GM11168 (cell line): ENCODE measurements around the gene G6PC1.

Experiments
- in situ Hi-C: fragments of 300-500 bp; cut with MboI; formaldehyde crosslinking; loops from one replicate; pipeline ENCODE4 v1.12.0; 2022; ENCODE audit warnings: low sequenced_read_pairs; ENCODE audit not compliant: unreplicated experiment

The G6PC1 gene

GRCh38 chr17:42929497-42929844 is 28.9 kb downstream of the G6PC1 start:
- in situ Hi-C loops, result no loop called here

DNA sequence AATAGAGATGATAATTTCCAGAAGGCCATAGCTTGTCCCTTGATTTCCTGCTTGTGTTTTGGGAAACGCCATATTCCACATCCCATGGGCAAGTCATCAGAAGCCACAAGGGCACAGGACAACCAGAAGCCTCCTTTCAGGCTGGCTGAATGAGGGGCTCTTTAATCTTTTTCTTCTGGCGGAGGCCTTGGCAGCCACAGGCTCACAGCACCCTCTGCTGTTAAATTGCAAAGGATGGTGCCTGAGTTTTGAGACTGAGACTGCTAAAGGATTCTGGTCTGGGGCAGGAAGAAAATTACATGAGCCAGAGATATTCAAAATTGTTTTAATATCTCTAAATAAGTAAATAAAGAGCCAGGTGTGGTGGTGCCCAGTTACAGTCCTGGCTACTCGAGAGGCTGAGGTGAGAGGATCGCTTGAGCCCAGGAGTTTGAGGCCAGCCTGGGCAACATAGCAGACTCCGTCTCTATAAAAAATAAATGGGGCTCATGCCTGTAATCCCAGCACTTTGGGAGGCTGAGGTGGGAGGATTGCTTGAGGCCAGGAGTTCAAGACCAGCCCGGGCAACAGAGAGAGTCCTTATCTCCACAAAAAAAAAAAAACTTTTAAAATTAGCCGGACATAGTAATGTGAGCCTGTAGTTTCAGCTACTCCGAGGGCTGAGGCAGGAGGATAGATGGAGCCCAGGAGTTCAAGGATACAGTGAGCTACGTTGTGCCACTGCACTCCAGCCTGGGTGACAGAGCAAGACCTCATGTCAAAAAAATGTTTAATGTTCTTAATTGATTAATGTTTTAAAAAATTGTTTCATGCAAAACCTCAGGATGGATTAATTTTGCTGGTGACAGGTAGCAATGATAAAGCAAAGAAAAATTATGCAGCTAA is 37.4 kb downstream of the G6PC1 start:
- in situ Hi-C loops, result no loop called here

- in situ Hi-C loops, result no loop called here
These were observed 43.6 kb downstream of the G6PC1 start for GRCh38 chr17:42944211-42944610.

GRCh38 chr17:42946812-42947211 is 46.2 kb downstream of the G6PC1 start:
- in situ Hi-C loops, result no loop called here

DNA sequence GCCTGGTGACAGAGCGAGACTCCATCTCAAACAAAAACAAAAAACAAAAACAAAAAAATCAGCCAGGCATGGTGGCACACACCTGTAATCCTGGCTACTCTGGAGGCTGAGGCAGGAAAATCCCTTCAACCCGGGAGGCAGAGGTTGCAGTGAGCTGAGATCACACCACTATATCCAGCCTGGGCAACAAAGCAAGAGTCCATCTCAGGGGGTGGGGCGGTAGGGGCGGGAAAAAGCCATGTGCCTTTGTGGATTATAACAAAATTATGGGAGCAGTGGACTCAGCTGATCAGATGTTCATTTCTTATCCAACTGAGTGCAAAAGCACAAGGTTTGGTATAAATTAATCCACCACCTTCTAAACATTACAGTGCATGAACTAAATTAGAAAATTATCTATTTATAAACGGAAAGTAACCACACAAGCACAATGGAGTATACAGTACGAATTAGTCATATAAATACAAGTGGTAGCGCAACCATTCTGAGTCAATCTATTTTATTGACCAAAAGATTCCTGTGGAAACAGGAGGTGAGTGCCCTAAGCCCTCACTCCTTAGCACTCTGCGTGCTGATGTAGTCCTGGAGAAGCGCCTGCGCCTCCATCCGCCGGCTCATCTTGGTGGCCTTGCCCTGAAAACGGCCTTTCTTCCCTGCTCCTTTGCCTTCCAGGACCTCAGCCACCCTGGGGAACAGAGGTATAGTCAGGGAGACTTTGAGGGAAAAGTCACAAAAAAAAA is 49.6 kb downstream of the G6PC1 start:
- in situ Hi-C loops, result no loop called here
